ENCODE results near the gene UBR2.

The UBR2 gene

GRCh38 chr6:42533794-42534193, 30.0 kb upstream of the UBR2 start:
- TF ChIP-seq SIN3A (IDR thresholded peaks at IDR 0.05; ENCODE audit: borderline replicate concordance, insufficient read depth, low read length) (no peak), FOXP2 (optimal IDR thresholded peaks at IDR 0.05; ENCODE audit: borderline replicate concordance, extremely low read depth, extremely low read length, insufficient read depth) (no peak), REST (IDR thresholded peaks at IDR 0.05; ENCODE audit: insufficient read depth in 1 of 2, low read depth in 2 of 2, low read length in 2 of 2) (no peak), TAF1 (IDR thresholded peaks at IDR 0.05; ENCODE audit: borderline replicate concordance, insufficient read depth, low read length) (no peak), POLR2AphosphoS5 (IDR thresholded peaks at IDR 0.05; ENCODE audit: low read depth, low read length) (no peak)

GRCh38 chr6:42537536-42537935, 26.3 kb upstream of the UBR2 start:
- no peak for TF ChIP-seq SIN3A (IDR thresholded peaks at IDR 0.05; ENCODE audit: borderline replicate concordance, insufficient read depth, low read length)
- TF ChIP-seq FOXP2 (optimal IDR thresholded peaks at IDR 0.05; ENCODE audit: borderline replicate concordance, extremely low read depth, extremely low read length, insufficient read depth), result no peak
- TF ChIP-seq REST (IDR thresholded peaks at IDR 0.05; ENCODE audit: insufficient read depth in 1 of 2, low read depth in 2 of 2, low read length in 2 of 2), result no peak
- TF ChIP-seq POLR2AphosphoS5 (IDR thresholded peaks at IDR 0.05; ENCODE audit: low read depth, low read length), result no peak

- TF ChIP-seq TAF1 (IDR thresholded peaks at IDR 0.05; ENCODE audit: borderline replicate concordance, insufficient read depth, low read length) (no peak), REST (IDR thresholded peaks at IDR 0.05; ENCODE audit: insufficient read depth in 1 of 2, low read depth in 2 of 2, low read length in 2 of 2) (no peak), FOXP2 (optimal IDR thresholded peaks at IDR 0.05; ENCODE audit: borderline replicate concordance, extremely low read depth, extremely low read length, insufficient read depth) (no peak), SIN3A (IDR thresholded peaks at IDR 0.05; ENCODE audit: borderline replicate concordance, insufficient read depth, low read length) (no peak), POLR2AphosphoS5 (IDR thresholded peaks at IDR 0.05; ENCODE audit: low read depth, low read length) (no peak)
Observed at GRCh38 chr6:42539135-42539534, 24.7 kb upstream of the UBR2 start.

- TF ChIP-seq POLR2AphosphoS5 (IDR thresholded peaks at IDR 0.05; ENCODE audit: low read depth, low read length), result no peak
- TF ChIP-seq REST (IDR thresholded peaks at IDR 0.05; ENCODE audit: insufficient read depth in 1 of 2, low read depth in 2 of 2, low read length in 2 of 2), result no peak
- TF ChIP-seq TAF1 (IDR thresholded peaks at IDR 0.05; ENCODE audit: borderline replicate concordance, insufficient read depth, low read length), result no peak
- TF ChIP-seq FOXP2 (optimal IDR thresholded peaks at IDR 0.05; ENCODE audit: borderline replicate concordance, extremely low read depth, extremely low read length, insufficient read depth), result no peak
- TF ChIP-seq SIN3A (IDR thresholded peaks at IDR 0.05; ENCODE audit: borderline replicate concordance, insufficient read depth, low read length), result no peak
Observed at GRCh38 chr6:42545226-42545773, 18.5 kb upstream of the UBR2 start.
